H1 (cell line): ENCODE data around the gene MYO7B. TPM values are rescaled to one million over a fixed set of nuclear protein-coding genes. Genes with fewer than 3 reads are reported as not detected.

Source experiments
- CREB1 ChIP-seq: IDR thresholded peaks from 2 replicates; pipeline ENCODE4 v1.6.1; 2012; ENCODE audit warnings: inconsistent platforms
- CTBP2 ChIP-seq: IDR thresholded peaks from 2 replicates; pipeline ENCODE4 v1.7.0; 2011; ENCODE audit warnings: borderline replicate concordance, mild to moderate bottlenecking, moderate library complexity, mixed read lengths, low read length; ENCODE audit not compliant: insufficient read depth, insufficient read length
- KDM5A ChIP-seq: fragments of 200-600 bp; IDR thresholded peaks from 2 replicates; pipeline ENCODE4 v1.7.1; 2012; ENCODE audit warnings: mild to moderate bottlenecking, low read length, inconsistent platforms, mixed read lengths
- NANOG ChIP-seq: IDR thresholded peaks from 2 replicates; pipeline ENCODE4 v1.6.1; 2011; ENCODE audit warnings: low read length, low read depth, mild to moderate bottlenecking, inconsistent platforms; ENCODE audit not compliant: insufficient read depth, poor library complexity, severe bottlenecking
- TAF1 ChIP-seq: IDR thresholded peaks from 2 replicates; pipeline ENCODE4 v1.6.1; 2011; ENCODE audit warnings: mild to moderate bottlenecking, low read depth, low read length
- polyA plus RNA-seq, 7 experiments: library from polyadenylated mRNA; depleted of rRNA in 3 of 7; stranded (reverse) in 5 of 7; unstranded in 2 of 7; fragments of >200 nt in 5 of 7; fragments of 200-250 nt in 2 of 7; gene quantifications; 1 replicate in 5 of 7; 2 replicates in 1 of 7; 4 replicates in 1 of 7; pipeline versions ENCODE4 v1.2.1 to v1.2.3, GENCODE V29; 2011 to 2013; ENCODE audit warnings: missing spikeins in 2 of 7, mixed read lengths in 2 of 7
- total RNA-seq: library from RNA; stranded (reverse); fragmentation: NEBNext Ultra II Directional; extraction: Animal tissue kit (Norgen Biotek cat#: 25700); gene quantifications from 2 replicates; pipeline ENCODE4 v1.2.1, GENCODE V29; 2021

Gene MYO7B
- total and polyA plus RNA-seq, 2 of the 8 experiments (the other 6 are each of a cell fraction or from before 2014, with no cell fraction given): not detected

- TF ChIP-seq KDM5A: no peak
- TF ChIP-seq NANOG: no peak
- no peak for TF ChIP-seq TAF1
- no peak for TF ChIP-seq CTBP2
- no peak for TF ChIP-seq CREB1
Measured at GRCh38 chr2:127664065-127664894, 128.8 kb downstream of the MYO7B start (continued).
